H9 (cell line): ENCODE results near the gene MAP2K3. TPM values are rescaled to one million over a fixed set of nuclear protein-coding genes. Genes with fewer than 3 reads are reported as not detected.

Experiments used
- DNase-seq: peaks from one replicate; pipeline ENCODE4 v3.0.0-alpha.2; 2017
- H2AFZ ChIP-seq: one replicate; pipeline ENCODE4 v1.6.1; 2013; ENCODE audit warnings: mild to moderate bottlenecking, low read length, control low read depth, moderate library complexity
- H2AK5ac ChIP-seq: 2 replicates; pipeline ENCODE4 v1.6.1; 2013; ENCODE audit warnings: low read length, control low read depth, mixed read lengths; ENCODE audit not compliant: insufficient read length
- H2BK120ac ChIP-seq: one replicate; pipeline ENCODE4 v1.6.1; 2013; ENCODE audit warnings: low read depth, mild to moderate bottlenecking, low read length, control low read depth, inconsistent platforms; ENCODE audit not compliant: poor library complexity, severe bottlenecking
- H2BK12ac ChIP-seq: 2 replicates; pipeline ENCODE4 v1.6.1; 2013; ENCODE audit warnings: low read length, control low read depth, mixed read lengths, low read depth; ENCODE audit not compliant: insufficient read length
- H2BK15ac ChIP-seq: 2 replicates; pipeline ENCODE4 v1.6.1; 2013; ENCODE audit warnings: low read depth, low read length, control low read depth
- H2BK20ac ChIP-seq: one replicate; pipeline ENCODE4 v1.6.1; 2013; ENCODE audit warnings: low read depth, mild to moderate bottlenecking, low read length, control low read depth, inconsistent platforms; ENCODE audit not compliant: poor library complexity, severe bottlenecking
- H2BK5ac ChIP-seq: 2 replicates; pipeline ENCODE4 v1.6.1; 2013; ENCODE audit warnings: low read length, control low read depth, mixed read lengths; ENCODE audit not compliant: insufficient read length
- H3K14ac ChIP-seq: 2 replicates; pipeline ENCODE4 v1.6.1; 2013; ENCODE audit warnings: low read length, control low read depth; ENCODE audit not compliant: insufficient read depth
- H3K18ac ChIP-seq: 2 replicates; pipeline ENCODE4 v1.6.1; 2013; ENCODE audit warnings: low read depth, mild to moderate bottlenecking, mixed read lengths, low read length, control low read depth; ENCODE audit not compliant: insufficient read length
- H3K23ac ChIP-seq: 2 replicates; pipeline ENCODE4 v1.6.1; 2013; ENCODE audit warnings: low read length, control low read depth, mixed read lengths, low read depth; ENCODE audit not compliant: insufficient read length
- H3K23me2 ChIP-seq: 2 replicates; pipeline ENCODE4 v1.6.1; 2013; ENCODE audit warnings: low read depth, mild to moderate bottlenecking, mixed read lengths, low read length, control low read depth; ENCODE audit not compliant: insufficient read length, poor library complexity, severe bottlenecking
- H3K27ac ChIP-seq: 2 replicates; pipeline ENCODE4 v1.5.1; 2013; ENCODE audit warnings: low read length, control low read depth, mixed read lengths, low read depth; ENCODE audit not compliant: insufficient read length
- H3K27me3 ChIP-seq: 2 replicates; pipeline ENCODE4 v1.6.1; 2013; ENCODE audit warnings: low read length, control low read depth, inconsistent platforms; ENCODE audit not compliant: insufficient read depth
- H3K4ac ChIP-seq: 2 replicates; pipeline ENCODE4 v1.6.1; 2013; ENCODE audit warnings: low read depth, mild to moderate bottlenecking, control low read depth, inconsistent platforms, low read length, moderate library complexity
- H3K4me1 ChIP-seq: 2 replicates; pipeline ENCODE4 v1.6.1; 2013; ENCODE audit warnings: low read length, control low read depth, inconsistent platforms; ENCODE audit not compliant: insufficient read depth
- H3K4me2 ChIP-seq: 2 replicates; pipeline ENCODE4 v1.6.1; 2013; ENCODE audit warnings: low read length, control low read depth, mixed read lengths; ENCODE audit not compliant: insufficient read length, insufficient read depth
- H3K56ac ChIP-seq: 2 replicates; pipeline ENCODE4 v1.6.1; 2013; ENCODE audit warnings: low read depth, mild to moderate bottlenecking, mixed read lengths, low read length, control low read depth; ENCODE audit not compliant: insufficient read length
- H3K79me1 ChIP-seq: 2 replicates; pipeline ENCODE4 v1.6.1; 2013; ENCODE audit warnings: low read depth, mild to moderate bottlenecking, moderate library complexity, low read length, control low read depth, inconsistent platforms; ENCODE audit not compliant: insufficient read depth, poor library complexity, severe bottlenecking
- H3K79me2 ChIP-seq: 2 replicates; pipeline ENCODE4 v1.6.1; 2013; ENCODE audit warnings: low read length, control low read depth, inconsistent platforms; ENCODE audit not compliant: insufficient read depth
- H3K9ac ChIP-seq: 2 replicates; pipeline ENCODE4 v1.6.1; 2013; ENCODE audit warnings: low read length, control low read depth, mixed read lengths; ENCODE audit not compliant: insufficient read length; ENCODE audit errors: extremely low read depth
- H3K9me3 ChIP-seq: one replicate; pipeline ENCODE4 v1.6.1; 2013; ENCODE audit warnings: low read depth, low read length, inconsistent platforms; ENCODE audit not compliant: control insufficient read depth
- H3T11ph ChIP-seq: one replicate; pipeline ENCODE4 v1.6.1; 2013; ENCODE audit warnings: mild to moderate bottlenecking, low read length, control low read depth, inconsistent platforms
- H4K20me1 ChIP-seq: one replicate; pipeline ENCODE4 v1.6.1; 2013; ENCODE audit not compliant: control insufficient read depth, insufficient read length, insufficient read depth
- H4K5ac ChIP-seq: 2 replicates; pipeline ENCODE4 v1.6.1; 2013; ENCODE audit warnings: low read depth, mild to moderate bottlenecking, mixed read lengths, low read length, control low read depth; ENCODE audit not compliant: insufficient read length
- H4K8ac ChIP-seq: replicated peaks from 2 replicates; pipeline ENCODE4 v1.6.1; 2013; ENCODE audit warnings: low read length, control low read depth, mixed read lengths, low read depth; ENCODE audit not compliant: insufficient read length
- H4K91ac ChIP-seq: 2 replicates; pipeline ENCODE4 v1.6.1; 2013; ENCODE audit warnings: low read depth, mild to moderate bottlenecking, moderate library complexity, mixed read lengths, low read length, control low read depth; ENCODE audit not compliant: insufficient read length
- H3K27ac Mint-ChIP-seq, 3 experiments: 2 replicates in 2 of 3; 3 replicates in 1 of 3; pipeline ENCODE4 v1.8.0; 2020 to 2021; ENCODE audit warnings: mixed read lengths in 3 of 3, mild to moderate bottlenecking in 1 of 3, moderate library complexity in 1 of 3
- H3K27me3 Mint-ChIP-seq: 2 replicates; pipeline ENCODE4 v1.8.0; 2021; ENCODE audit warnings: low read depth, mild to moderate bottlenecking, moderate library complexity, mixed read lengths
- H3K36me3 Mint-ChIP-seq, 3 experiments: 2 replicates in 2 of 3; 3 replicates in 1 of 3; pipeline ENCODE4 v1.8.0; 2020 to 2021; ENCODE audit warnings: low read depth in 3 of 3, mixed read lengths in 3 of 3; ENCODE audit not compliant: insufficient read depth in 1 of 3
- H3K4me1 Mint-ChIP-seq, 2 experiments: 2 replicates each; pipeline ENCODE4 v1.8.0; 2020; ENCODE audit warnings: mixed read lengths in 2 of 2
- H3K4me3 Mint-ChIP-seq, 2 experiments: 2 replicates in 1 of 2; 3 replicates in 1 of 2; pipeline ENCODE4 v1.8.0; 2020 to 2021; ENCODE audit warnings: mild to moderate bottlenecking in 2 of 2, mixed read lengths in 2 of 2, moderate library complexity in 1 of 2
- H3K9me3 Mint-ChIP-seq, 2 experiments: 2 replicates in 1 of 2; 3 replicates in 1 of 2; pipeline ENCODE4 v1.8.0; 2020; ENCODE audit warnings: mild to moderate bottlenecking in 2 of 2, mixed read lengths in 2 of 2, moderate library complexity in 1 of 2
- CTCF ChIP-seq: fragments of 200-600 bp; sonication (generic); conservative IDR thresholded peaks from 3 replicates; pipeline ENCODE4 v1.8.0; 2021; ENCODE audit warnings: antibody characterized with exemption, mild to moderate bottlenecking
- WGBS: extraction: QIAGEN DNeasy Blood & Tissue Kit; methylation state at CpG from one replicate; pipeline ENCODE4 v1.1.7; 2013; ENCODE audit warnings: missing lambda C conversion rate, low lambda C conversion rate, mixed read lengths; ENCODE audit not compliant: insufficient read length; ENCODE audit errors: extremely low coverage; 5-methylcytosine and 5-hydroxymethylcytosine counted together
- total RNA-seq: library from RNA; stranded (reverse); gene quantifications from 2 replicates; pipeline ENCODE4 v1.2.1, GENCODE V29; 2021

The MAP2K3 gene
- total RNA-seq, 1 experiment from 2014 or later = 26.1 TPM

GRCh38 chr17:21293831-21294210 is 9.3 kb downstream of the MAP2K3 start:
- WGBS = no CpG with 5 or more reads among the region's 10 CpGs

More at GRCh38 chr17:21293831-21294210, 9.3 kb downstream of the MAP2K3 start:
- H4K91ac ChIP-seq = no peak overlapping the region
- H2BK12ac ChIP-seq = no peak overlapping the region
- TF ChIP-seq CTCF = no peak
- no peak overlapping the region for H3K4me3 Mint-ChIP-seq
- no peak overlapping the region for H2BK20ac ChIP-seq
- H3K27me3 ChIP-seq = no peaks in the 10 kb centered on the region
- no peaks in the 10 kb centered on the region for H3K4me1 Mint-ChIP-seq
- DNase-seq = no peak
- H4K8ac ChIP-seq = no peak overlapping the region
- no peak overlapping the region for H3K27ac ChIP-seq
- H3K9me3 ChIP-seq = peaks cover 44% of the 10 kb centered on the region
- no peaks in the 10 kb centered on the region for H3K4me1 ChIP-seq
- H2BK15ac ChIP-seq = no peak overlapping the region
- H3K79me1 ChIP-seq = no peaks in the 10 kb centered on the region
- H3K4ac ChIP-seq = no peak overlapping the region
- peaks cover 0 to 18% (median 11%) of the 10 kb centered on the region in 3 experiments; a peak in 5 of 7 replicates for H3K36me3 Mint-ChIP-seq
- H4K5ac ChIP-seq = no peak overlapping the region
- no peak overlapping the region for H3T11ph ChIP-seq
- H3K9me3 Mint-ChIP-seq = peaks cover 62 to 73% of the 10 kb centered on the region in 2 experiments
- no peak overlapping the region for H2BK5ac ChIP-seq
- H2BK120ac ChIP-seq = no peak overlapping the region
- no peak overlapping the region for H2AFZ ChIP-seq
- no peak overlapping the region for H3K23ac ChIP-seq
- no peak overlapping the region for H3K18ac ChIP-seq
- no peak overlapping the region for H3K56ac ChIP-seq
- no peak overlapping the region for H3K27ac Mint-ChIP-seq
- 0 out of 2 replicates have a peak, but pooled peaks cover 2% of the 10 kb centered on the region for H3K79me2 ChIP-seq
- no peak overlapping the region for H3K9ac ChIP-seq
- no peak overlapping the region for H2AK5ac ChIP-seq
- H3K23me2 ChIP-seq = no peaks in the 10 kb centered on the region
- H3K14ac ChIP-seq = no peak overlapping the region
- no peak overlapping the region for H3K4me2 ChIP-seq
- peaks cover 6% of the 10 kb centered on the region for H3K27me3 Mint-ChIP-seq
- H4K20me1 ChIP-seq = no peaks in the 10 kb centered on the region
